SU-DHL-6 (cell line): Measurements from ENCODE around the gene APOD.

ENCODE experiments used
- EZH2phosphoT487 ChIP-seq: fragments of 200-600 bp; sonication (generic), shearing (Covaris generic); conservative IDR thresholded peaks from 2 replicates; pipeline ENCODE4 v1.6.1; 2018; ENCODE audit warnings: mild to moderate bottlenecking, antibody characterized with exemption, low read length, moderate library complexity, mixed read lengths
- TF ChIP-seq, protein P1 (sequence below): fragments of 200-600 bp; sonication (generic); IDR thresholded peaks from one replicate; pipeline ENCODE4 v1.5.1; 2017; ENCODE audit warnings: antibody characterized with exemption, mild to moderate bottlenecking, low read length, moderate library complexity; ENCODE audit not compliant: insufficient read depth, poor library complexity, severe bottlenecking

DNA sequence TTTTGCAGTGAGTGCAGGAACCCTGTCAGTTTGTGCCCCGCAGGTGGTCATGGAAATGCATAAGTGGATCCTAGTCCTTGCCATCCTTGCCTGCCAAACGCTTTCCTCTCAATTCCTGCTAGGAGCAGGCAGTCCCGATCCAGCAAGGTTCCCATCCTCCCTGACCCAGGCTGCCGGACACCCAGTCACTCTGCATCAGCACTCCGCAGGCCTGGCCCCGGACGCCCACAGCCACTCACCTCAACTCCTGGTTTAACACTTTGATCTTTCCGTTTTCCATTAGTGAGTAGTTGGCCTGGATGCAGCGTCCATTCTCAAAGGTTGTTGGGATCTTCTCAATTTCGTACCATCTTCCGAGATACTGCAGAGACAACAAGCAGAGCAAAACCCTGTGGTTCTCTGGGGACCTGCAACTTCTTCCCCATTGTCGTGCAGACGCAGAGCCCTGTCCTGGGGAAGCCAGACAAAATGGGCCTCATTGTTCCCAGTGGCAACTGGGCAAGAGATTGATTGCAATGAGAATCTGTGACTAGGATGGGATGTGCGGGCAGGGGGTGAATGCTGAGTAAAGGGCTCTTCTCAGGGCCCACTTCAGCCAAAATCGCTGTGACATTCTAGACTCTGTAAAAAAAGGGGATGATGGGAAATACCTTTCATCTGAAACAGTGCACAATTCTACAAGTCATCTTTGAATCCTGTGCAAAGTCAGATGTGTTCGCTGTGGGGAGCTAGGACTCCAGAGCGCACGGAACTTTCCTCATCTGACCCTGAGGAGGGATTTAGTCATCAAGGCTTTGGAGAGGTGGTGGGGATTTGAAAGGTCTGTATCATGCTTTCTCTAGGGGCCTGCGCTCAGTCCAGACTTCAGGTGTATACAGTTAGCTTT, 9.9 kb downstream of the APOD start:
- TF ChIP-seq, protein P1, sequence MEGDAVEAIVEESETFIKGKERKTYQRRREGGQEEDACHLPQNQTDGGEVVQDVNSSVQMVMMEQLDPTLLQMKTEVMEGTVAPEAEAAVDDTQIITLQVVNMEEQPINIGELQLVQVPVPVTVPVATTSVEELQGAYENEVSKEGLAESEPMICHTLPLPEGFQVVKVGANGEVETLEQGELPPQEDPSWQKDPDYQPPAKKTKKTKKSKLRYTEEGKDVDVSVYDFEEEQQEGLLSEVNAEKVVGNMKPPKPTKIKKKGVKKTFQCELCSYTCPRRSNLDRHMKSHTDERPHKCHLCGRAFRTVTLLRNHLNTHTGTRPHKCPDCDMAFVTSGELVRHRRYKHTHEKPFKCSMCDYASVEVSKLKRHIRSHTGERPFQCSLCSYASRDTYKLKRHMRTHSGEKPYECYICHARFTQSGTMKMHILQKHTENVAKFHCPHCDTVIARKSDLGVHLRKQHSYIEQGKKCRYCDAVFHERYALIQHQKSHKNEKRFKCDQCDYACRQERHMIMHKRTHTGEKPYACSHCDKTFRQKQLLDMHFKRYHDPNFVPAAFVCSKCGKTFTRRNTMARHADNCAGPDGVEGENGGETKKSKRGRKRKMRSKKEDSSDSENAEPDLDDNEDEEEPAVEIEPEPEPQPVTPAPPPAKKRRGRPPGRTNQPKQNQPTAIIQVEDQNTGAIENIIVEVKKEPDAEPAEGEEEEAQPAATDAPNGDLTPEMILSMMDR: no peak
- no peak for TF ChIP-seq EZH2phosphoT487
